HEK293T (cell line): Measurements from ENCODE around the gene TRANK1.

Experiments
- L3MBTL2 ChIP-seq: fragments of 450-650 bp; conservative IDR thresholded peaks from 2 replicates; pipeline ENCODE4 v1.6.1; 2016; ENCODE audit warnings: mild to moderate bottlenecking
- SP1 ChIP-seq: fragments of 450-650 bp; IDR thresholded peaks from 2 replicates; pipeline ENCODE4 v1.6.1; 2017

GRCh38 chr3:36804295-36805055 lies 140.4 kb downstream of the TRANK1 start:
- TF ChIP-seq L3MBTL2 (no peak), SP1 (no peak)
